ENCODE measurements around the gene SRRD.

GRCh38 chr22:26471522-26471921 is 12.2 kb upstream of the SRRD start:
- no peak for TF ChIP-seq POLR2A (IDR thresholded peaks at IDR 0.05)
- no peak for TF ChIP-seq CTCF (IDR thresholded peaks at IDR 0.05)
- TF ChIP-seq POLR2AphosphoS5 (IDR thresholded peaks at IDR 0.05): no peak
- no peak for TF ChIP-seq EP300 (IDR thresholded peaks at IDR 0.05)

Data from sigmoid colon (tissue), 4 donors.